H1 (cell line): ENCODE data around the gene ZNF346.

Experiments
- ATF2 ChIP-seq: IDR thresholded peaks from 2 replicates; pipeline ENCODE4 v1.6.1; 2012; ENCODE audit warnings: low read length, inconsistent platforms
- ATF3 ChIP-seq: IDR thresholded peaks from 2 replicates; pipeline ENCODE4 v1.6.1; 2011; ENCODE audit warnings: low read depth, mild to moderate bottlenecking, low read length; ENCODE audit not compliant: insufficient read depth
- CTCF ChIP-seq, 3 experiments: IDR thresholded peaks; 1 replicate in 2 of 3; 2 replicates in 1 of 3; pipeline versions ENCODE4 v1.5.1 to v1.6.1; 2011; ENCODE audit warnings: low read length in 3 of 3, mild to moderate bottlenecking in 3 of 3, inconsistent platforms in 2 of 3, low read depth in 1 of 3, moderate library complexity in 1 of 3; ENCODE audit not compliant: insufficient read depth in 1 of 3; ENCODE audit errors: control extremely low read depth in 1 of 3
- EP300 ChIP-seq, 2 experiments: IDR thresholded peaks; 1 replicate in 1 of 2; 2 replicates in 1 of 2; pipeline ENCODE4 v1.6.1; 2011 to 2012; ENCODE audit warnings: low read depth in 2 of 2, low read length in 2 of 2, mild to moderate bottlenecking in 2 of 2, borderline replicate concordance in 1 of 2, inconsistent platforms in 1 of 2, moderate library complexity in 1 of 2
- EZH2 ChIP-seq: fragments of 200-600 bp; sonication (generic); IDR thresholded peaks from 2 replicates; pipeline ENCODE4 v1.7.1; 2012; ENCODE audit warnings: low read depth, mild to moderate bottlenecking, moderate library complexity, low read length, inconsistent platforms; ENCODE audit not compliant: severe bottlenecking
- JUND ChIP-seq: IDR thresholded peaks from 2 replicates; pipeline ENCODE4 v1.6.1; 2011; ENCODE audit warnings: mild to moderate bottlenecking, improper control_type of control experiment, low read length
- KDM1A ChIP-seq: fragments of 200-600, 300-600 bp; sonication (generic); IDR thresholded peaks from 2 replicates; pipeline ENCODE4 v1.7.1; 2016; ENCODE audit warnings: mild to moderate bottlenecking, low read length, borderline replicate concordance
- KDM5A ChIP-seq: fragments of 200-600 bp; IDR thresholded peaks from 2 replicates; pipeline ENCODE4 v1.7.1; 2012; ENCODE audit warnings: mild to moderate bottlenecking, low read length, inconsistent platforms, mixed read lengths
- USF2 ChIP-seq: IDR thresholded peaks from 2 replicates; pipeline ENCODE4 v1.6.1; 2011; ENCODE audit warnings: low read length, improper control_type of control experiment

GRCh38 chr5:177085985-177086653 lies 63.6 kb downstream of the ZNF346 start:
- TF ChIP-seq USF2: no peak
- no peak for TF ChIP-seq KDM5A
- TF ChIP-seq CTCF (IDR thresholded peaks at IDR 0.05; ENCODE audit: control extremely low read depth in 1 of 3, insufficient read depth in 1 of 3, low read depth in 1 of 3, low read length in 3 of 3): no peak
- no peak for TF ChIP-seq ATF3
- TF ChIP-seq EZH2: no peak
- TF ChIP-seq KDM1A: no peak
- no peak for TF ChIP-seq EP300 (IDR thresholded peaks at IDR 0.05; ENCODE audit: borderline replicate concordance in 1 of 2, low read depth in 2 of 2, low read length in 2 of 2)
- TF ChIP-seq JUND: no peak
- TF ChIP-seq ATF2: no peak
